ENCODE measurements around the gene FOXP1.

Gene FOXP1

DNA sequence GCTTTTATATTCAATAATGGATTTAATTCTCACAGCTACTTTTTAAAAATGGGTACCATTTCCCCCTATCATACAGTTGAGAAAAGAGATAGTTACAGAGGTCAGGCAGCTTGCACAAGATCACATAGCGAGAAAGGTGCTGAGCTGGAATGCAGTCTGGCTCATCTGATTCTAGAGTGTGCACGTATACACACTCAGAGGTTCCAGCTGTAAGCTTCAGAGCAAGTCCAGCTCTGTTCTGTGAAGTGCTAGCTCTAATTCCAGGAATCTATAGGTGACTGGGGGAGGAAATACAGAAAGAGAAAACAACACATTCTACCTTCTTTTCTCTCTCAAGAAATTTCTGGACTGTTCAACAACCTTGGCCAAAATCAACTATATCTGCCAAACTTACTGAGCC lies 318.7 kb downstream of the FOXP1 start:
- no peak for DNase-seq (ENCODE audit: low spot score)

DNA sequence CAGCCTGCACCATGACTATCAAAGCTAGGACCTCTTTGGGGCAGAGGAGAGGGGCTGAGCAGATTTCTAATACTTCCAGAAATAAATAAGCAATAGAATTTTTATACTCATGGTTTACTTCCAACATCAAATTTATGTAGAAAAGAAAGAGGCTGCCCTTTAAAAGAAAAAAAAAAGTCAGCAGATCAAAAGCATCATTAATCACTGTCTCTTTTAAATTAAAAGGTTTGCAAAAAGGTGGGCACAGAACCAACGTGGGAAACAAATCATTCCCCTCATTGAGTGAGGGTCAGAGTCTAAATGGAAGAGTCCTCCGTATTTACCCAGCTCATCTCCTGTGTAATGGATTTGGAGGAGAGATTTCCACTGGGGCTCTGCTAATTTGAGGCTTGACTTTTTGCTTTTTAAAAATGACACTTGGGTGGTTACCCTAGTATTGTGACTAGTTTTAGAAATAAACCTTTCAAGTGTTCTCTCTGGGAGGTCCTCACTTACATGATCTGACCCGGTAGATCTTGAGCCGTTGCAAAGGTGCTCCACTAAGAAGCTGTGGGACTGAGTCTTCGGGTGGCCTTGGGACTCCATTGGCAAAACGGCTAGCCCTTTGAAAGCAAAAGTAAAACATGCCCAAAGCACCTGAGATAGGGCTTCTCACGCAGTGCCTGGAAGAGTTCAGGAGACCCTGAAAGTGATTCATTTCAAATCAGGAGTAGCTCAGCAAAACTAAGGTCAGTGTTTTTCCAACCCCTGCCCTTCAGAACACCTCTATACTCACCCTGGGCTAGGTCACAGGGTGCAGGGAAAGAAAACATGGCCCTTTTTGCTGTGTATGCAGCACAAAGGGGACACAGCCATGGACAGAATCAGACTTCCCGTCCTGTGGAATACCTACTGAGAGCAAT lies 320.9 kb downstream of the FOXP1 start:
- no peak for DNase-seq (ENCODE audit: low spot score)

DNA sequence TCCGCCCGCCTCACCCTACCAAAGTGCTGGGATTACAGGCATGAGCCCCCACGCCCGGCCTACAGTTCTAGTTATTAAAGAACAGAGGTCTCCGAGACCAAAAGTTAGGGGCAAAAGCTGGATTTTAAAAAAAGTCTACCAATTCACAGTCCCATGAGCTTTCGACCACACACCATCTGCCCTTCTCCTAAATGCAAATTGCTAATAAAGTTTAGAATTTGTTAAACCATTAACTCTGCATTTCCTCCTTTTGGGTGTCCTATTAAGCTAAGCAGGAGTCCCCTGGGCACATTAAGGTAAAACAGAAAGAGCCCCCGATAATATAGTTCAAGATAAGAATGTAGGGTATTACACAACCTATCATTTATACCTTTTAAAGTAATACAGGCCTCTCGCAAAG lies 322.7 kb downstream of the FOXP1 start:
- DNase-seq (ENCODE audit: low spot score): no peak

DNA sequence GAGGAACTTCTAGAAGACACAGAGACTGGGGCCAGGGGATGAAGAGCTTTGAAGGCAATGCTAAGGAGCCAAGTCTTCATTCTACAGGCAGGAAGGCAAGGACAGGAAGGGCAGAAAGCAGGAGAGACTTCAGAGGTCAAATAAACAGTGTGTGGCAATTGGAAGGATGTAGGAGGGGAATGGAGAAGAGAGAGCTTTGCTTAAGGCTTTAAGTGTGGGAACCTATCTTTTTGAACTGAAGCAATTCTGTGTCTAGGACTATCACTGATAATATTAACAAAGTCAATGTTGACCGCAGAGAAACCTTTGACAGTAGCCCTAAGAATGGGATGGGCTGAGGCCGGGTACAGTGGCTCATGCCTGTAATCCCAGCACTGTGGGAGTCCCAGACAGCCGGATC lies 325.0 kb downstream of the FOXP1 start:
- DNase-seq (ENCODE audit: low spot score): no peak

DNA sequence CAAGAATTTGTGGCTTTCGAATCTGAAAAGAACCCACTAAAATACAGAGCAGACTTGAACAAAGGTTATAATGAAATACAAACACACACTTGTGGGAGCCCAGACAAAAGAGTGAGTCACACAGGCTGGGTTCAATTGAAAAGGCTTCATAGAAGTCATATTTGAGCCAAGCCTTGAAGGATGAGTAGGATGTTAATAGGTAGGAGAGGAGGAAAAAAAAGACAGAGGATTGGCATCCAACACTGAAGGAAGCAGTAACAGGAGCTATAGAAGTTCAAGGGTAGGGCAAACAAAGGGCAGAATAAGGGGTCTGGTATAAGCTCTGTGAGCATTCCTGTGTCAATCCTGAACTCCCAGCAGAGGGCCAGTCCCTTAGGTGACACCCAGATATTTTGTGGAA lies 325.4 kb downstream of the FOXP1 start:
- DNase-seq (ENCODE audit: low spot score): no peak

DNA sequence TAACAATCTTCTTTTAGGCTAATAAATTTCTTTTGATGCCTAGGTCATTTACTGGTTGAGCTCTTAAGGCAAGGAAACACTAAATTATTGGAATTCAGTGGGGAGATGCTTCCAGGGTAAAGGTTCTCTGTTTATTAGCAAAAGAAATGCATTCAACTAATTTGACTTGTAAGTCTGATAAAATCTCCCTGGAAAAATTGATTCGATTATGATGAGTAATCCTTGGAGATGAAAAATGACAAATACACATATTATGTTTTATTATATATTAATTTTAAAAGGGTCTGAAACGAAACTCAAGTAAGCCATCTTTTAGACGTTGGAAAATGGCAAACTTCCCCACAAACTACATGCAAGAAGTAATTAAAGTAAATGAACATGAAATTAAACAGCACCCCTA lies 328.0 kb downstream of the FOXP1 start:
- DNase-seq (ENCODE audit: low spot score): no peak

DNA sequence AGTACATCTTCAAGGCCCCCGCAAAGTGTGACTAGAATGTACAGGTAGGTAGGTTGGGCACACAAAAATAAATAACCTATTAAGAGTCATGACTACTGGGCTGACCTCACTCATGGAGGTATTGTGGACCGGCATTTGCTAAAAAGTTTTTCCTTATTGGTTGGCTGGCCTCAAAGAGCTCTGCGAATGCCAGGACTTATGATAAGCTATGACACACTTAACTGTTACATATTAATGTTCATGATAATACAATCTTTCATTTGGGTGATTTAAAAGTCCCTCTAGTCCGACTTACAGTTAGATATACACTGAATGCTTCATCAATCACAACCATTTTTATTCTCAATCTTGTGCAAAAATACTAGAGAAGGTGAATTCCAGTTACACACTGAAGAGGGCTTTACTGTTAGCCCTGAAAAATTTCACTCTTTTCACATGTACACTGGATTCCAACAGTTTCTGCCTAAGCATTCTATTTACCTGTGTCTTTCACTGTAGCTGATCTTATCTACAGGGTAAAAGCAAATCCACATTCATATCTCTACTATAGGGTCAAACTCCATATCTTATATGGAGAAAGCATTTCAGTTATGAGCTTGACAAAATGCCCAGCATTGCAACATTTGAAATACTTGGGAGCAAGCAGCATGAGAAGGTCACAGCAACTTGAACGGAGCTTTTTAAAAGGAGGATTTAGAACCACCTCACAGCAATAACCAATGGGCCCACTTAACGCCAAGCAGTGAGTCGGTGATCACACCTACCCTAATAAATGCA lies 329.1 kb downstream of the FOXP1 start:
- DNase-seq (ENCODE audit: low spot score): no peak

DNA sequence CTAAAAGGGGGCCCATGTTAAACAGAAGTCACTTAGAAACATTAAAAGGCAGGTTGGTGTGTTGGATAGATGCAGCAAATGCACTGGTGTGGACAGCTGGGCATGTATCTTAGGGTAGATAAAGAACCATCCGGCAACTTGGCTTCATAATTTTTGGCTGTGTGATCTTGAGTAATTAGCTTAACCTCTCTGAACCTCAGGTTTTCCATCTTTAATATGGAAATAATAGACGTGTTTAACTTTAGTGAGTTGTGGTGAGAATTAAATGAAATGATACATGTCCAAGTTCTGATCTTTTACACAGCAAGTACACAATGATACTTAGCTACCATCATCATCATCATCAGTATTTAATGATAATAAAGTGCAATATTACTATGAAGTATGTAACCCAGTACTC lies 330.4 kb downstream of the FOXP1 start:
- no peak for DNase-seq (ENCODE audit: low spot score)

DNA sequence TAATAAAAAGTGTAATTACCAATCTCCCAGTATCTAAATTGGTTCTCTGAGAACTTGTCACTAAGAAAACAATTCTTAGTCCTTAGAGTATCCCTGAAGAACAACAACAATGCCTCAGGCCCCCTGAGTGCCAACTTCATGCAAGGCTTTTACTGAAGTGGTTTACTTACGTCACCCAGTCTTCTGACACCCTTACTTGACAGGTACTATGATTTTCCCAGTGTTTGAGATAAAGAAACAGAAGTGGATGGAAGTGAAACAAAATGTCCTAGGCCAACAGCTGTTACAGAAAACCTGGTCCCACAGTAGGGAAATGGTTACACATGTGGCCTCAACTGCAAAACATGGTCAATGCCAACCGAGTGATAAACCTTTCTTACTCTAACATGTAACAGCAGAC lies 331.1 kb downstream of the FOXP1 start:
- no peak for DNase-seq (ENCODE audit: low spot score)

DNA sequence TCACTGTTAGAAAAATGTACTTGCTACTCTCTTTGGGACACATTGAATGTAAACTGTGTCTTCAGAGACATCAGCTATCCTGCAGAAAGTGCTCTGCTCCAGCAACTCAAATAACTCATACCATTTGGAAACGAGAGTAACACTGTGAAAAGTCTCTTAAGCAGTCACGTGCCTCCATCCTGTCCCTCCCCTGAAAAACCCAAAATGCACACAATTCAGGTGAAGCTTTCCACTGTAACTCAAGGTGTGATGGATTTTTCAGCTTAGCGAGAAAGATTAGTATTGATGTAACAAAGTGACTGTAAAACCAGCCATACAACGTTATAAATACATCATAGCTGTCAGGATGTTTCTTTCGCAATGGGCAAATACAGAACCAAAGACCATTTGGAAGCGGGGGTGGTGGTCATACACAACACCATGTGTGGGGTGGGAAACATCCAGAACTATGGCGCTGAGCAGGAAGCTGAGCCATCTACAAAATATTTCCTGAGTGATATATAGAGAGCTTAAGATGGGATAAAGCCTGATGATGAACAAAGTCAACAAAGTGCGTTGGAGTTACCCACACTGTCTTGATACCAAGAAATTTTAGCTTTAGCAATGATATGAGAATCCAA lies 332.3 kb downstream of the FOXP1 start:
- DNase-seq (ENCODE audit: low spot score): no peak

DNA sequence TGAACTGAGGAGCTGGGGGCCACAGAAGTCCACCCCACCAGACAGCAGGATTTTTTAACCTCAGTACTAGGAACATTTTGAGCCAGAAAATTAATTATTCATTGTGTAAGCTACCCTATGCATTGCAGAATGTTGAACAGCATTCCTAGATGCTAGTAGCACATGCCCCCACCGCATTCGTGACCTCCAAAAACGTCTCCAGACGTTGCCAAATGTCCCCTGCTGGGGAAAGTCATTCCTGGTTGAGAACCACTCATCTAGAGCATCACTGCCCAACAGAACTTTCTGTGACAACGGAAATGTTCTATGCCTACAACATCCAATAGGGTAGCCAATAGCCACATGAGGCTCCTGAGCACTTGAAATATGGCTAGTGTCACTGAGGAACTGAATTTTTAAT lies 333.5 kb downstream of the FOXP1 start:
- no peak for DNase-seq (ENCODE audit: low spot score)

DNA sequence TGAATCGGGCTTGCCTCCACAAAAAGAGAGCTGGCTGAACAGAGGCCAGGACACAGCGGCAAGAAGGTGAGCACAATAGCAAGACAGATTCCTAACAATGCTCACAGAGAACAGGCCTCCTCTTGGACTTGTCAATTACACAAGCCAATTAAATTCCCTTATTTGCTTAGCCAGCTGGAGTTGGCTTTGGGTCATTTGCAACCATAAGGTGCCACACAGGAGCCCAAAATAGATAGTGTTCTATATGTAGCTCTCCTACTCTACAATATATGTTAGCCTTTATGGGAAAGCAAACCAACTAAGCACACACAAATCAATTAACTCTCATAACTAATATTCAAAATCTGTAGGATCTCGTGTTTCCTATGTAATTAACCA lies 335.6 kb downstream of the FOXP1 start:
- DNase-seq (ENCODE audit: low spot score): no peak

DNA sequence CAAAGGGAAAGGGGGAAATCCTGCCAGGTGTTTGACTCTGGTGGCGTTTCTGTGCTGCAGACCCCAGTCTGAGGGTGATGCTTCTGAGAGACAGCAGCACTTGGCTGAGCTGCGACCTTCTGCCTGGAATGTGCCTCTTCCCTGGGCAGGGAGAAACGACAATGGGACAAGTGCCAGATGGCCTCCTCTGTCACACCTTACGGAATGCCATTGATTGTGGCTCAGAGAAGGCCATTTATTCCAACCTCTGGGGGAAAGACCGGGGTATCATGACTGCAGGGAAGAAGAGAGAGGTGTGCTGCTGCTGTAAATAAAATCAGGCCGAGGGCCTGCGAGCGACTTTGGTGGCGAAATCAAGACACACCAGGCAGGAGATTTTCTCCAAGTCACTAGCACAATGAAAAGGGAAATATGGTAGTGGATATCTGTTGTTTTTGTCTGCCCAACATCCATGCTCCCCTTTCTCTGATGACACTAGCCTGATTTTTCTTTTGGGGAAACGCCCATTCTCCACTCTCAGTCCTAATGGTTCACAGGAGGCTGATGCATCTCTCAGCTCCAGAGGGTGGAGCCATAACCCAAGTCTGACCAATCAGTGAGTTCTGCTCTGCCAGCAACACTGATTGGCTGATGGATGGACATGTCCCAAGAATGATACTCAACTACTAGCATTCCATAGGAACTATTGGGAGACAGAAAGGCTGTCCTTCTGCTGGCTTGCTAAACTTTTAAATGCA lies 336.1 kb downstream of the FOXP1 start:
- no peak for DNase-seq (ENCODE audit: low spot score)

DNA sequence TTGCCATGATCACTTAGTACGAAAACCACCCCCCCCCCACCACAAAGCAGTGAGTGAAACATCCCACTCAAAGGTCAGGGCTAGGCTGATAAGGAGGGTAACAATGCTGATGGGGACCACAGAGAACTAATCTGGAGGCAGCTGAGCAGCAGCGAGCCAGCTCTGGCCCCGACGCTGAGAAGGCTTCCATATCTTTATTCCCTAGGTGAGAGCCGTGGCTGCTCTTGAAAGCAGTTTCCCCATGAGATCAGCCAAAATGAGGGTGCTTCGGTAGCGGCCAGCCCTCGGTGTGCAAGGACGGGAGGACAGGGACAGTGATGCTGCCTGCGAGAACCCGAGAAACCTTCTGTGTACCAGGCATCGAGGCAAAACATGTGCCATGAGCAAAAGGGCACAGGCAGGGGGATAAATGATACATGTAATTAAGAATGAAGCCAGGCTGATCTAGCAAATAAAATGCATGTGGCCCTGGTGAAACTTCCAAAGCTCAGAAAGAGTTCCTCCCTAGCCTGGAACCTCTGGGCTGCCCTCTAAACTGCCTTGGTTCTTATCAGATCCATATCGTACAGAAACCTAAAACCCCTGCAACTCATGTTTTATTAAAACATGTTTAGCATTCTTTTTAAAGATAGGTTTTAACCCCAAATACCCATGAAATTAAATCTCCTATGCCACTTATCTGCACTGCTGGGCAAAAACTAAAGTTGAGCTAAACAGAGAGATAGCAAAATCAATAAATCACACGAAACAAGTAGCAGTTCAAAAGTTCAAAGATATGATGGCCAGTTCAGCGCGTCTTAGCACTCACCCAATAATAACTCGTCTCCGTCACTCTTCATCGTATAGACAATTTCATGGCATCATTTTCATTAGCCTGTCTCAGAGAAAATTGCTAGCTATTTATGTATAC lies 337.3 kb downstream of the FOXP1 start:
- no peak for DNase-seq (ENCODE audit: low spot score)

DNA sequence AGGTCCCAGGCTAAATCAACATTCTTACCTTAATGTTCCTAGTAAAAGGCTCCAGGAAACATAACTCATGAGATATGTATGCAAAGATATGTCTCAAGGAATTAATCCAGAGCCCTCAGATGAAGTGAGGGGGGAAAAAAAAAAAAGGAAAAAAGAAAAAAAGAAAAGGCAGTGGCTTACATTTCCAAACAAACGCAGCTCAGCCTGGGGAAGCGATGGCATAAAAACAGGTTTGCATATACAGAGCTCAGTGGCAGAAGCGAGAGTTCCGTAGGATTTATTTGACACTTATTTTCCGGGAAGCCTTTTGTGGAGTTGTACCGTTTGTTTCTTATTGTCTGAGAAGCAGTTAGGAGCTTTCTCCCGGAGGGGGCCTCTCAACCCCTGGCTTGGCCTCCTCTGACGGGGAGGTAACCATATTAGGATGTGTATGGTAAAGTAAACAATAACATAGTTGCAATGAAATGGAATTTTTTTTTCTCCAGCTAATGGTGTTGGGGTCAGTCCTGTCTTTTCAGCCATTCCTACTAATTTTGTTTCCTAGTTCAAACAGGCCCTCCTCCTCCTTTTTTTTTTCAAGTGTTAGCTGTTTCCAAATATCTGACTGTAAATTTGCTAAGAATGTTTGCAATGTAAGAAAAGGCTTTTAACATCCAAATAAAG lies 338.6 kb downstream of the FOXP1 start:
- no peak for DNase-seq (ENCODE audit: low spot score)

DNA sequence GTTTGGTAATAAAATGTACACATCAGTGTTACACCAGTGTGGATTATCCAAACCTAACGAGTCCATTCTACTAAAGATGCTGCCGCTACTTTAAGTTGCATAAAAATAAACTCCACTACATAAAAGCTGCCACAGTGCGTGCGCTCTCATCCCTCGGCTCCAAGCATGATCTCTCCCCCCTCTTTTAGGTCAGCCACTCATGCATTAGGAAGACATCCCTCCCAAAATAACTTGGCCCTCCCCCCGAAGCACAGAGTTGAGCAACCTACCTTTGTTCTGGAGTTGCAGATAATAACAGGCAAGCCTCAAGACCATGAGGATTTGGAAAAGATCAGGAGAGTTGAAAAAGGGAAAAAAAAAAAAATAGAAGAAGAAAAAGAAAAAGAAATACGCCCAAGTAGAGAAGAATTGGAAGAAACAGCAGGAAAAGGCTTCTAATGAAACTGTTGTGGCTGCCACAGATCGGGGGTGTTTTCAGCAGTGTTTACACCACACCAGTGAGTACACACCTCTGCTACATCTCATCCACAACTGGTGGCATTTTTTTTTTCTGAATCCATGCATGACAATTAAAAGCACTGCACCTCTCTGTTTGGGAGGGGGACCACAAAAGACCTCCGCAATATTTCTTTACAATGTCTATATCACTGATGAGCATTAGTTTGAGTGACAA lies 339.2 kb downstream of the FOXP1 start:
- DNase-seq (ENCODE audit: low spot score): no peak

DNA sequence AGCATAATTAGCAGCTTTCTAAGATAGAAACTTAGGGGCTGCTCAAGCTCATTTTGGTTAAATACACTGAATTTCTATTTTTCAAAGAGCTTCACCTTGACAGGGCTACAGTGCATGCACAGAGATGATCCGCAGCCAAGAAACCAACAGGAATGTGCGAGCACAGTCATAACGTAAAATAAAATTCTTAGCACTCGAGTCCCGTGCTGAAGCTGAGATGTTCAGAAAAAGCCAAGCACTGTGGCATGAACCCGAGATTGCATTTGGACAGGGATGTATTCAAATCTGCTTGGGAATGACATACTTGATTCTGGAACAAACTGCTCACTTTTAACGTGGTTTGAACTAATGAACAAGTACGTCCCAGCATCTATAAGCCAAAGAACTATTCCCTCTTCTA lies 340.3 kb downstream of the FOXP1 start:
- DNase-seq (ENCODE audit: low spot score): no peak

DNA sequence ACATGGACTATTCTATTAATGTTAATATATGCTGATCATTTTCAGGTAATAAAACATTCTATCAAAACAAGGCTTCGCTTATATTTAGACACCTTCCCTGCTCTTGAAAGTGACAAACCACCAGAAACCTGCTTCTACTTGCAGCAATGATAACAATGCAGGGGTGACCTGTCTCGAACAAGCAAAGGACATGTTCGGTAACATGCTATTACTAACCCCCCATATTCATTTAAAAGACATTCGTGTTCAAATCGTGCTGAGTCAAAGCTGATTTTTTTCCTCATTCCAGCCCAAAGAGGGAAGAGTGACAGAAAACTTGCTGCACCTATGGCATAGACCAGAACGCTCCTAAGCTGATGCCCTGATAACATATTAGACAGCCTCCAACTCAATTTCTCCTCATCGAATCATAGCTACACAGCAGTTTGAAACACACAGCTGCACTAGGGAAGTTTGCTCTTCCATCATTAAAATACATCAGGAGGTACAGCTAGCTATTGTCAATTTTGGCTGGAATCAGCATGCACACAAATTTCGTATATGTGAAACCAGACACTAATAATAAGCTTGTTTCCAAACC lies 341.5 kb downstream of the FOXP1 start:
- no peak for DNase-seq (ENCODE audit: low spot score)

DNA sequence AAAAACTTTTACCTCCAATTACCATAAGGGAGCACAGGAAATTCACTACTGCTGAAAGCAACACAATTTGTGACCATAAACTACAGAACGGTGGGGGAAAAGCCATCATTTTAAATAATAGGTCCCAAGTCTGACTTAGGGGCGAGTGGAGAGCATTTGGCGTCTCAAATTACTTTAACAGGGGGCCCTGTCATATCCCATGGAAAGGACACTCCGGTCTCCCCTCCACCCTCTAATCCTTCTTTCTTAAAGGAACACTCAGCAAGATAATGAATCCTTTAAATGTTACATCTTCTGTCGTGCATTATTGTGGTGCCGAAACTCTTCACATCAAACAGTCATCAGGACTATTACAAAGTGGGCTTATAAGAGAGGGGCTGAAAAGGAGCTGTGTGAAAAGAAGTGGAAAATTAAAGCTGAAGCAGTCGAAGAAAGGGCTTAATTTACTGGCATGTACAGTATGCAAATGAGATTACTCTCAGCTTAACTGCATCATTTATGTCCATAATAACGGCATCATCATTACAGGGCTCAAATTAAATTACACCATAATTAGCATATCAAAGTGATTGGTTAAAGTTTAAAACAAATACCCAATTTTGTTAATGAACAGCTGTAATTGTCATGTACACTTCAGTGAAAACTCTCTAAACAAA lies 342.2 kb downstream of the FOXP1 start:
- no peak for DNase-seq (ENCODE audit: low spot score)

Measured in CD4-positive, alpha-beta T cell treated with Interleukin-15 for 4 hours (primary cell).